Astrocyte of the spinal cord (primary cell): ENCODE results near the gene SPDYE3.

Experiments
- DNase-seq: peaks from one replicate; pipeline ENCODE4 v3.0.0; 2011; ENCODE audit warnings: low read depth, low spot score
- H3K4me3 ChIP-seq: 2 replicates; pipeline ENCODE4 v1.5.1; 2011; ENCODE audit warnings: low read depth, mild to moderate bottlenecking, low read length, moderate library complexity
- in situ Hi-C: cut with HindIII; loops from 2 replicates; pipeline ENCODE4 v1.10.0; 2017; ENCODE audit warnings: low sequenced_read_pairs
- TF ChIP-seq, protein P1 (sequence below): IDR thresholded peaks from 2 replicates; pipeline ENCODE4 v1.5.1; 2012; ENCODE audit warnings: low read depth, mild to moderate bottlenecking, low read length, inconsistent platforms

The SPDYE3 gene

DNA sequence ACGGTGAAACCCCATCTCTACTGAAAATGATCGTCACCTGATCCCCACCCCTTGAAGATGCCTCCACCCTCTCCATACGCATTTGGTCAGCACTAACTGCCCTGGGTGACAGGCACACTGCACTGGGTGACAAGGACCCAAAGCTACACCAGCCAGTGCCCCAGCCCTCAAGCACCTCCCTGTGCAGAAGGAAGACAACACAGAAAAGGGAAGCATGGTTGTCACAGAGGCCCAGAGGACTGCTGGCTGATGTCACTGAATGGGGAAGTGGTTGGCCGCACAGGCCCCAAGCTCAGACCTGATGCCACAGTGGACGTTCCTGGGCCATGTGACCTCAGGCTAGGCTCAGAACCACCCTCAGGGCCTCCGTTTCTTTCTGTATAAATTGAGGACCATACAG lies 61.6 kb downstream of the SPDYE3 start:
- no peak overlapping the region for H3K4me3 ChIP-seq
- TF ChIP-seq, protein P1, sequence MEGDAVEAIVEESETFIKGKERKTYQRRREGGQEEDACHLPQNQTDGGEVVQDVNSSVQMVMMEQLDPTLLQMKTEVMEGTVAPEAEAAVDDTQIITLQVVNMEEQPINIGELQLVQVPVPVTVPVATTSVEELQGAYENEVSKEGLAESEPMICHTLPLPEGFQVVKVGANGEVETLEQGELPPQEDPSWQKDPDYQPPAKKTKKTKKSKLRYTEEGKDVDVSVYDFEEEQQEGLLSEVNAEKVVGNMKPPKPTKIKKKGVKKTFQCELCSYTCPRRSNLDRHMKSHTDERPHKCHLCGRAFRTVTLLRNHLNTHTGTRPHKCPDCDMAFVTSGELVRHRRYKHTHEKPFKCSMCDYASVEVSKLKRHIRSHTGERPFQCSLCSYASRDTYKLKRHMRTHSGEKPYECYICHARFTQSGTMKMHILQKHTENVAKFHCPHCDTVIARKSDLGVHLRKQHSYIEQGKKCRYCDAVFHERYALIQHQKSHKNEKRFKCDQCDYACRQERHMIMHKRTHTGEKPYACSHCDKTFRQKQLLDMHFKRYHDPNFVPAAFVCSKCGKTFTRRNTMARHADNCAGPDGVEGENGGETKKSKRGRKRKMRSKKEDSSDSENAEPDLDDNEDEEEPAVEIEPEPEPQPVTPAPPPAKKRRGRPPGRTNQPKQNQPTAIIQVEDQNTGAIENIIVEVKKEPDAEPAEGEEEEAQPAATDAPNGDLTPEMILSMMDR = no peak
- DNase-seq = no peak
- in situ Hi-C loops = no loop called here

DNA sequence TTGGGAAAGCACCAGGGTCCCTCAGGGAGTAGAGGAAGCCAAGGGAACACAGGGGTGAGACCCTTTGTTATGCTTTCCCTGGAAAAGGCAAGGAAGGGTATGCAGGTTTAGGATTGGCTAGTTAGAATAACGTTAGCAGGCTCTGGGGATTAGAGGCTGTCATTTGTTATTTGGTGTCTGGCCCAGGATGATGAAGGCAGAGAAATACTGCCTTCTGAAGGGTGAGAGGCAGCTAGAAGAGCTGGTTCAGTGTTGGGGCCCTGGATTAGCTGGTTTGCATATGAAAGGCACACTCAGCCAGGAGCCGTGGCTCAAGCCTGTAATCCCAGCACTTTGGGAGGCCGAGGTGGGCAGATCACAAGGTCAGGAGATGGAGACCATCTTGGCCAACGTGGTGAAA lies 62.8 kb downstream of the SPDYE3 start:
- DNase-seq = no peak
- no peak overlapping the region for H3K4me3 ChIP-seq
- TF ChIP-seq, protein P1 = no peak
- in situ Hi-C loops = no loop called here

DNA sequence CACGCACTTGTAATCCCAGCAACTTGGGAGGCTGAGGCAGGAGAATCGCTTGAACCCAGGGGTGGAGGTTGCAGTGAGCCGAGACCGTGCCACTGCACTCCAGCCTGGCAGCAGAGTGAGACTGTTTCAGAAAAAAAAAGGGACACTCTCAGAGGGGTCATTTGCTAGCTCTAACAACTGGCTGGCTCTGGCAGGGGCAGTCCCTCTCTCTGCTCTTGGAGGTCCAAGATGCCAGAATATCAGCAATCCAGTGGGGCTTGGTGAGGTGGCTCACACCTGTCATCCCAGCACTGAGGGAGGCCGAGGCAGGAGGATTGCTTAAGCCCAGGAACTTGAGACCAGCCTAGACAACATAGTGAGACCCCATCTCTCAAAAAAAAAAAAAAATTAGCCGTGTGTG lies 63.2 kb downstream of the SPDYE3 start:
- in situ Hi-C loops = no loop called here
- TF ChIP-seq, protein P1 = no peak
- DNase-seq = no peak
- no peak overlapping the region for H3K4me3 ChIP-seq

DNA sequence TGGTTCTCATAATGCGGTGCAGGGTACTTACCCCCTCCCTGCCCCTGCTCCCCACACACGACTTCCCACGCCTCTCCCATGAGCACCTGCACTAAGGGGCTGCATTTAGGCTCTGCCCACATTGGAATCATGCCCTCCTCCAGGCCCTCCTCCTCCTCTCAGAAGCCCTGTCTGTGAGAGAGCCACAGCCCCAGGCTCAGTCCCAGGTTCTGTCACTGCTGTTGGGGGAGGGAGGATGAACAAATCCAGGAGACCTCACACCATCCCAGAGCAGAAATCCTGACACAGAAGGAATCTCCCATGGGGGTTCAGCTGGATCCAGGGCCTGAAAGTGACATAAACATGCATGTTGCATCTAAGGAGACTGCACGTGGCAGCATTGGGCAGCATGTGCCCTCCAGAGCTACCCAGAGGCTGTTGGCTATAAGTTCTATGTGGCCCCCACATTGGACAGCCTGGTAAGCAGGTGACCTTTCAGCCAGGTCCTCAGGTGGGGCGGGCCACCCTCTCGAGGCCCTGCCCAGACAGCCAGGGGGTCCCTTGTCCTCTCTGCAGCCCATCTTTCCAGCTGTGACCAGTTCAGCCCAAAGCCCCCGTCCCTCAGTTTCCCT lies 64.2 kb downstream of the SPDYE3 start:
- TF ChIP-seq, protein P1 = no peak
- no peak for DNase-seq
- in situ Hi-C loops = no loop called here
- no peak overlapping the region for H3K4me3 ChIP-seq
